ENCODE data around the gene C2CD4D. TPM values are rescaled to one million over a fixed set of nuclear protein-coding genes. Genes with fewer than 3 reads are reported as not detected.

The C2CD4D gene
- total RNA-seq, 1 experiment from 2014 or later: 0.58 TPM

- no peak overlapping the region for H2AFZ ChIP-seq (ENCODE audit: low read length)
- no peaks in the 10 kb centered on the region; the same call in 1 of the 2 replicates for H3K27me3 ChIP-seq (ENCODE audit: low read length)
- H3K27ac ChIP-seq (ENCODE audit: low read length): no peak overlapping the region
- intact Hi-C loops (cut with micrococcal nuclease): no loop called here
- no peaks in the 10 kb centered on the region for H3K36me3 ChIP-seq (ENCODE audit: low read depth, low read length)
- no peak overlapping the region for H3K4me3 ChIP-seq (ENCODE audit: low read length)
- TF ChIP-seq EZH2 (IDR thresholded peaks at IDR 0.05; ENCODE audit: low read length, unreplicated experiment): no peak
- TF ChIP-seq CTCF (conservative IDR thresholded peaks at IDR 0.05; ENCODE audit: low read depth, low read length): no peak
- TF ChIP-seq EZH2phosphoT487 (IDR thresholded peaks at IDR 0.05; ENCODE audit: borderline replicate concordance, low read length): no peak
- H3K9me2 ChIP-seq (replicated peaks; ENCODE audit: low read length): no peaks in the 10 kb centered on the region
- CTCF ChIA-PET: no interaction called here
- no TSS peak for BruUV-seq (replicated peaks)
- H3K4me2 ChIP-seq (ENCODE audit: low read length): no peak overlapping the region
- POLR2A ChIA-PET (ENCODE audit: unreplicated experiment): no interaction called here
- H3K4me1 ChIP-seq (ENCODE audit: insufficient read depth, low read length): no peaks in the 10 kb centered on the region
- no peaks in the 10 kb centered on the region for H3K79me2 ChIP-seq (ENCODE audit: low read length)
- no peaks in the 10 kb centered on the region for H4K20me1 ChIP-seq (ENCODE audit: low read length)
- H3K9me3 ChIP-seq (ENCODE audit: low read length): no peaks in the 10 kb centered on the region
- no peak overlapping the region for H3K9ac ChIP-seq (ENCODE audit: low read length)
- DNase-seq (no peak), ATAC-seq (no peak)
- H3F3A ChIP-seq (ENCODE audit: low read length, unreplicated experiment): no peaks in the 10 kb centered on the region
These were observed 41.0 kb downstream of the C2CD4D start for GRCh38 chr1:151798571-151798970.

GRCh38 chr1:151790940-151791651, 48.5 kb downstream of the C2CD4D start:
- TSS peak; percentile 94 for BruUV-seq (replicated peaks)
- Histone ChIP-seq H3K9ac (ENCODE audit: low read length) (peak overlapping the region; percentile 62), H3K9me3 (ENCODE audit: low read length) (no peaks in the 10 kb centered on the region), H4K20me1 (ENCODE audit: low read length) (no peaks in the 10 kb centered on the region), H3K27ac (ENCODE audit: low read length) (no peak overlapping the region), H3F3A (ENCODE audit: low read length, unreplicated experiment) (no peaks in the 10 kb centered on the region), H3K9me2 (replicated peaks; ENCODE audit: low read length) (no peaks in the 10 kb centered on the region), H3K79me2 (ENCODE audit: low read length) (peaks cover 13% of the 10 kb centered on the region), H3K27me3 (ENCODE audit: low read length) (no peaks in the 10 kb centered on the region), H3K4me2 (ENCODE audit: low read length) (peak overlapping the region; percentile 94), H2AFZ (ENCODE audit: low read length) (peak overlapping the region; percentile 96), H3K36me3 (ENCODE audit: low read depth, low read length) (no peaks in the 10 kb centered on the region), H3K4me1 (ENCODE audit: insufficient read depth, low read length) (peaks cover 12% of the 10 kb centered on the region), H3K4me3 (ENCODE audit: low read length) (peak overlapping the region; percentile 83)
- DNase-seq (peak; percentile 24), ATAC-seq (peak; percentile 27)
- TF ChIP-seq CTCF (conservative IDR thresholded peaks at IDR 0.05; ENCODE audit: low read depth, low read length): no peak
- TF ChIP-seq EZH2phosphoT487 (IDR thresholded peaks at IDR 0.05; ENCODE audit: borderline replicate concordance, low read length): no peak
- no peak for TF ChIP-seq EZH2 (IDR thresholded peaks at IDR 0.05; ENCODE audit: low read length, unreplicated experiment)
- intact Hi-C loops (cut with micrococcal nuclease): loop anchor here (1.0 to 2.0 kb wide), 2 partner anchors 28 to 46 kb away; partner anchors contain the start of gene MRPL9
- POLR2A ChIA-PET (ENCODE audit: unreplicated experiment): no interaction called here
- CTCF ChIA-PET: interaction anchor here (0.6 kb wide), 1 partner anchor 98 kb away, joined by 3 read pairs; no protein-coding TSS in a partner anchor
